ENCODE measurements around the gene MGP.

The MGP gene

GRCh38 chr12:14879222-14879933, 6.3 kb downstream of the MGP start:
- TF ChIP-seq, protein P1, sequence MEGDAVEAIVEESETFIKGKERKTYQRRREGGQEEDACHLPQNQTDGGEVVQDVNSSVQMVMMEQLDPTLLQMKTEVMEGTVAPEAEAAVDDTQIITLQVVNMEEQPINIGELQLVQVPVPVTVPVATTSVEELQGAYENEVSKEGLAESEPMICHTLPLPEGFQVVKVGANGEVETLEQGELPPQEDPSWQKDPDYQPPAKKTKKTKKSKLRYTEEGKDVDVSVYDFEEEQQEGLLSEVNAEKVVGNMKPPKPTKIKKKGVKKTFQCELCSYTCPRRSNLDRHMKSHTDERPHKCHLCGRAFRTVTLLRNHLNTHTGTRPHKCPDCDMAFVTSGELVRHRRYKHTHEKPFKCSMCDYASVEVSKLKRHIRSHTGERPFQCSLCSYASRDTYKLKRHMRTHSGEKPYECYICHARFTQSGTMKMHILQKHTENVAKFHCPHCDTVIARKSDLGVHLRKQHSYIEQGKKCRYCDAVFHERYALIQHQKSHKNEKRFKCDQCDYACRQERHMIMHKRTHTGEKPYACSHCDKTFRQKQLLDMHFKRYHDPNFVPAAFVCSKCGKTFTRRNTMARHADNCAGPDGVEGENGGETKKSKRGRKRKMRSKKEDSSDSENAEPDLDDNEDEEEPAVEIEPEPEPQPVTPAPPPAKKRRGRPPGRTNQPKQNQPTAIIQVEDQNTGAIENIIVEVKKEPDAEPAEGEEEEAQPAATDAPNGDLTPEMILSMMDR (IDR thresholded peaks at IDR 0.05; ENCODE audit: borderline replicate concordance, insufficient read depth, low read depth, low read length) = no peak
- H3K4me3 ChIP-seq (ENCODE audit: low read depth, low read length) = no peak overlapping the region

DNA sequence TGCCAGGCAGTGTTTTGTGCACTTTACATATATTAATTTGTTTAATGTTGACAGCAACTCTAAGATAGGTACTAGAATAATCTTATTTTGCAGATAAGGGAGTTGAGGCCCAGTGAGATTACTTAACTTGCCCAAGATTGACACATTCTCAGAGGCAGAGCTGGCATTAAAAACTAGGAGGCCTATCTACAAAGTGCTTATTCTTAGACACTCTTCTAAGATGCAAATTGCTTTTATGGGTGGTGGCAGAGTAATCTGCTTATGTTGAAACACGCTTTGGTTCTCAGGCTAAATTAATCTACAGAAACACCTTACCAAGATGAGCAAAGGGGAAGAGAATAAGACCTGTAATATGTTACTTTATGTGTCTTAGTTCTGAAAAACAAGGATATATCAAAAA, 7.2 kb downstream of the MGP start:
- TF ChIP-seq, protein P1 (IDR thresholded peaks at IDR 0.05; ENCODE audit: borderline replicate concordance, insufficient read depth, low read depth, low read length) = no peak
- H3K4me3 ChIP-seq (ENCODE audit: low read depth, low read length) = no peak overlapping the region

GRCh38 chr12:14876833-14877232, 8.8 kb downstream of the MGP start:
- H3K4me3 ChIP-seq (ENCODE audit: low read depth, low read length) = no peak overlapping the region
- TF ChIP-seq, protein P1 (IDR thresholded peaks at IDR 0.05; ENCODE audit: borderline replicate concordance, insufficient read depth, low read depth, low read length) = no peak

DNA sequence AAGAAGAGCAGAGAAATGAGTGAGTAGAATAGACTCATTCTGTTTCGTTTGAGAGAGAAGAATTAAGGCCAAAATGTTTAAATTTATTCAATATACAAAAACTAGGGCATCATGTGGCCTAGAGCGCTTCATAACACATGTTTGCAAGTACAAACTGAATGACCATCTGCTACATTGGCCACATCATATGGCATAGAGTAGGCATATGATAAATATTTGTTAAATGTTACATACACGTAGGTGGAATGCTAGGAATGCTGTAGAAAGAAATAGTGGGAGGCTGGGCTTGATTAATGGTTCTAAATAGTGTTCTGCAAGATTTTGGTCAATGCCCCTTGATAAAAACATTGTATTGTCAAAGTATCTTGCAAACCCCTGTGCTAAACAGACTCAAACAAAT, 10.8 kb downstream of the MGP start:
- H3K4me3 ChIP-seq (ENCODE audit: low read depth, low read length) = no peak overlapping the region
- TF ChIP-seq, protein P1 (IDR thresholded peaks at IDR 0.05; ENCODE audit: borderline replicate concordance, insufficient read depth, low read depth, low read length) = no peak

DNA sequence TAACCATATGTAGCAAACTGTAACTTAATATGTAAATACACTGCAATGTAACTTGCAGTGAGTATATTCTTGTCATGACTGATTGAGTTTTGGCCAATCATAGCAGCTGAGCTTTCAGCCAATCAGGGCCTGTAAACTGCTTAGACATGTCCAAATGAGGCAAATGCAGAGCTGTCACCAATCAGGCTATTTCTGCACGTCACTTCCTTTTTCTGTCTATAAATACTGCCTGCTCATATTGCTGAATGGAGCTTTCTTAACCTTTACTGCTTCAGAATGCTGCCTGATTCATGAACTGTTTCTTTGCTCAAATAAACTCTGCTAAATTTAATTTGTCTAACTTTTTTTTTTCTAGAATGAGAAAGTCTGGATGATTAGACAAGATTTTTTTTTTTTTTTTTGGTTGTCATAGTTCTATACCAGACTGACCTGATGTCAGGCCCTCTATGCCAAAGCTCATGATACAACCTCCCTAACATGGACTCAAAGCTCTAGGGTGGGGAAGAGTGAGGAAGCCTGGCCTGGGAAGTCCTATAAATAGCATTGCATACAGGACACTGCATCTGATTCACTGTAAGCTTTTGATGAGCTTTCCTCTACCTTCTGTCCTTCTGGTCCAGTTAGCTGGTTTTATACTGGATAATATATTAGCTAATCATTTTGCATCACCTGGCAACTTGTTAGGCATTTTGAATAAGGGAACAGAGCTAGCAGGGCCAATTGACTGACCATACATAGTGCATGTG, 12.0 kb downstream of the MGP start:
- TF ChIP-seq, protein P1 (IDR thresholded peaks at IDR 0.05; ENCODE audit: borderline replicate concordance, insufficient read depth, low read depth, low read length) = no peak
- H3K4me3 ChIP-seq (ENCODE audit: low read depth, low read length) = no peak overlapping the region

- TF ChIP-seq, protein P1 (IDR thresholded peaks at IDR 0.05; ENCODE audit: borderline replicate concordance, insufficient read depth, low read depth, low read length) = no peak
- H3K4me3 ChIP-seq (ENCODE audit: low read depth, low read length) = no peak overlapping the region
Measured at GRCh38 chr12:14871886-14872285, 13.8 kb downstream of the MGP start.

- TF ChIP-seq, protein P1 (IDR thresholded peaks at IDR 0.05; ENCODE audit: borderline replicate concordance, insufficient read depth, low read depth, low read length) = no peak
- H3K4me3 ChIP-seq (ENCODE audit: low read depth, low read length) = no peak overlapping the region
Measured at GRCh38 chr12:14871247-14871646, 14.4 kb downstream of the MGP start.
